Glomerular endothelial cell (primary cell): ENCODE results near the gene ACTR3C. TPM values are rescaled to one million over a fixed set of nuclear protein-coding genes. Genes with fewer than 3 reads are reported as not detected.
"Not testable (repeated sequence)": the region's sequence is repeated elsewhere in the genome, so short reads cannot be mapped to it uniquely, and the experiment has no call there.

Source experiments
- DNase-seq: peaks from one replicate; pipeline ENCODE4 v3.0.0-alpha.2; 2011; ENCODE audit warnings: low read depth, low spot score; ENCODE audit errors: extremely low read depth
- total RNA-seq: library from RNA; depleted of rRNA; stranded (reverse); fragments of >200 nt; gene quantifications from 2 replicates; pipeline ENCODE4 v1.2.3, GENCODE V29; 2015

ACTR3C gene
- total RNA-seq, 1 donor from 2014 or later = 0.53 TPM

- not testable (repeated sequence) for DNase-seq
These were observed 37.2 kb downstream of the ACTR3C start for GRCh38 chr7:150285849-150286754.

GRCh38 chr7:150283608-150284007, 39.7 kb downstream of the ACTR3C start:
- DNase-seq = not testable (repeated sequence)

GRCh38 chr7:150283111-150283510, 40.2 kb downstream of the ACTR3C start:
- not testable (repeated sequence) for DNase-seq

- DNase-seq = not testable (repeated sequence)
These were observed 41.5 kb downstream of the ACTR3C start for GRCh38 chr7:150281681-150282403.

GRCh38 chr7:150278383-150278782, 45.0 kb downstream of the ACTR3C start:
- DNase-seq = not testable (repeated sequence)

GRCh38 chr7:150276132-150276695, 47.1 kb downstream of the ACTR3C start:
- not testable (repeated sequence) for DNase-seq

GRCh38 chr7:150271898-150272297, 51.4 kb downstream of the ACTR3C start:
- not testable (repeated sequence) for DNase-seq

GRCh38 chr7:150270101-150270824, 53.1 kb downstream of the ACTR3C start:
- DNase-seq = not testable (repeated sequence)

- not testable (repeated sequence) for DNase-seq
These were observed 54.5 kb downstream of the ACTR3C start for GRCh38 chr7:150268798-150269197.

- not testable (repeated sequence) for DNase-seq
These were observed 55.1 kb downstream of the ACTR3C start for GRCh38 chr7:150268287-150268686.

GRCh38 chr7:150266953-150267665, 56.2 kb downstream of the ACTR3C start:
- DNase-seq = not testable (repeated sequence)

- DNase-seq = not testable (repeated sequence)
These were observed 60.7 kb downstream of the ACTR3C start for GRCh38 chr7:150262656-150263055.

- DNase-seq = not testable (repeated sequence)
These were observed 75.6 kb downstream of the ACTR3C start for GRCh38 chr7:150247745-150248144.

- not testable (repeated sequence) for DNase-seq
These were observed 78.1 kb downstream of the ACTR3C start for GRCh38 chr7:150245208-150245607.

- not testable (repeated sequence) for DNase-seq
These were observed 80.4 kb downstream of the ACTR3C start for GRCh38 chr7:150242935-150243334.

GRCh38 chr7:150225444-150225843, 97.9 kb downstream of the ACTR3C start:
- DNase-seq = not testable (repeated sequence)

- DNase-seq = not testable (repeated sequence)
These were observed 101.0 kb downstream of the ACTR3C start for GRCh38 chr7:150222083-150222972.

- DNase-seq = not testable (repeated sequence)
These were observed 102.6 kb downstream of the ACTR3C start for GRCh38 chr7:150220673-150221181.
